GM06990 (cell line): ENCODE results near the gene SPOCK3.
A peak's percentile ranks its signal among the peaks of the same experiment; 100 is the strongest.

ENCODE experiments used
- DNase-seq: peaks from one replicate; pipeline ENCODE4 v3.0.0-alpha.2; 2011; ENCODE audit not compliant: insufficient read length; ENCODE audit errors: extremely low read depth
- H3K27me3 ChIP-seq: replicated peaks from 2 replicates; pipeline ENCODE4 v1.6.0; 2011; ENCODE audit warnings: low read length; ENCODE audit not compliant: control insufficient read depth, insufficient read depth
- H3K36me3 ChIP-seq: 2 replicates; pipeline ENCODE4 v1.5.1; 2011; ENCODE audit warnings: low read length; ENCODE audit not compliant: control insufficient read depth, insufficient read depth
- H3K4me3 ChIP-seq: replicated peaks from 2 replicates; pipeline ENCODE4 v1.5.1; 2011; ENCODE audit warnings: low read depth, mild to moderate bottlenecking, control low read depth, low read length
- CTCF ChIP-seq: IDR thresholded peaks from 2 replicates; pipeline ENCODE4 v1.5.1; 2011; ENCODE audit warnings: low read length, control low read depth, mild to moderate bottlenecking, inconsistent platforms; ENCODE audit not compliant: insufficient read depth, poor library complexity, severe bottlenecking

Gene SPOCK3

GRCh38 chr4:167222099-167222498, 12.2 kb downstream of the SPOCK3 start:
- peak; percentile 1 for DNase-seq
- Histone ChIP-seq H3K4me3 (no peak overlapping the region), H3K36me3 (no peaks in the 10 kb centered on the region), H3K27me3 (no peaks in the 10 kb centered on the region)
- no peak for TF ChIP-seq CTCF

DNA sequence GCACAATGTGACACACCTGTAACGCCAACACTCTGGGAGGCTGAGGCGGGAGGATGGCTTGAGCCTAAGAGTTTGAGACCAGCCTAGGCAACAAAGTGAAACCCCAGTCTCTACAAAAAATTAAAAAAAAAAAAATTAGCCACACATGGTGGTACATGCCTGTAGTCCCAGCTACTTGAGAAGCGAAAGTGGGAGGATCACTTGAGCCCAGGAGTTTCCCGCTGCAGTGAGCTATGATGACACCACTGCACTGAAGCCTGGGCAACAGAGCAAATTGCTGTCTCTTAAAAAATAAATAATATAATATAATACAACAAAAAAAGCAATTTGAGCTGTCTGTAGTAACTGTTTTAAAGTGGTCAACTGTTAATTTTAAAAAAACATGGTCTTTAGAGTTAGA, 13.2 kb downstream of the SPOCK3 start:
- no peaks in the 10 kb centered on the region for H3K36me3 ChIP-seq
- DNase-seq, result no peak
- no peaks in the 10 kb centered on the region for H3K27me3 ChIP-seq
- no peak for TF ChIP-seq CTCF
- no peak overlapping the region for H3K4me3 ChIP-seq

DNA sequence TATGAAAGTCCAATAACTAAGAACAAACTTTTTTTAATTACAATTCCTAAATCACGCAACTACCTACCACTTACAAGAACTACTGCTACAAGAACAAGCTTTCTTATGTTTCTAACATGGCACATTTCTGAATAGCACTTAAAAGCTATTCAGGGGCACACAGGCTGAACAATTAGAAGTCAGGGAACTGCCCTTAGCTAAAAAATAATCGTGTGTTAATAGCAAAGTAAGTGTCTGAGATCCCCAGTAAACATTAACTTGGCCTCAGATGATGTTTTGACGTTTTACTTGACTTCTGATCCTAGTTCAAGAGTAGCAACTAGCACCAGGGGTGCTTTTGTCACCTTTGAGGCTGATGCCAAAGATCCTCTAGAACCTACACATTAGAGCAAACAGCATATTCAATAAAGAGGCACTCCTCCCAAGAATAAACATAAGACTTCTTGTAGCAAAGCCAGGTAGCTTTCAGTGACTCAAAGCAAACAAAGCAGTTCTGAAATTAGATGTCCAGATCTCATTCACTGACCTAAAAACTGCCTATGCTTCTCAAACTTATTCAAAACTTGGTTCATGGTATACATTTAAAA, 16.2 kb downstream of the SPOCK3 start:
- no peak for TF ChIP-seq CTCF
- H3K27me3 ChIP-seq, result no peaks in the 10 kb centered on the region
- no peak for DNase-seq

DNA sequence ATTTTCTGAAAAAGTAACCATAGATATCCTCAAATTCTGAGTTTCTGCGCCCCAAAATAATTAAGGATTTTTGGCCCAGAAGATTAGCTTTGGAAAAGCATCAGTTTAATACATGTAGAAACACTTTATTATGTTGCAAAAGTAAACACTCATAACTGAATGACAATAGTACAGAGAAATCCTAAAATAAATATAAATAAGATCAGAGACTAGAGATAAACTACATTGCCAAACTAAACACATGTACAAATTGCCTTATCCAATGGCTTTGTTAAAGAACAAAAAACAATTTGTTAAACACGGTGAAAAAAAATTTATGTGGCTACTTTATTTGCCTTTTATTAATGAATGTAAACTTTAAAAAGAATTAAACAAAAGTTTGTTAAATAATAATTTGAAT, 17.5 kb downstream of the SPOCK3 start:
- TF ChIP-seq CTCF, result no peak
- DNase-seq, result no peak
- Histone ChIP-seq H3K4me3 (no peak overlapping the region), H3K36me3 (no peaks in the 10 kb centered on the region), H3K27me3 (no peaks in the 10 kb centered on the region)

More for the DNA sequence above, 16.2 kb downstream of the SPOCK3 start:
- H3K36me3 ChIP-seq, result no peaks in the 10 kb centered on the region
- H3K4me3 ChIP-seq, result no peak overlapping the region

GRCh38 chr4:167210166-167210565, 24.1 kb downstream of the SPOCK3 start:
- DNase-seq, result no peak
- H3K27me3 ChIP-seq, result no peaks in the 10 kb centered on the region
- no peaks in the 10 kb centered on the region for H3K36me3 ChIP-seq
- no peak for TF ChIP-seq CTCF
- no peak overlapping the region for H3K4me3 ChIP-seq
